PC-9 (cell line): ENCODE results near the gene ADAT3.

ENCODE experiments used
- EZH2 ChIP-seq: fragments of 200-600 bp; sonication (generic); IDR thresholded peaks from 2 replicates; pipeline ENCODE4 v1.8.0; 2017; ENCODE audit warnings: antibody characterized with exemption, low read depth
- TF ChIP-seq, protein P1 (sequence below): fragments of 200-600 bp; sonication (generic); conservative IDR thresholded peaks from 2 replicates; pipeline ENCODE4 v1.6.1; 2017; ENCODE audit warnings: mixed run types, antibody characterized with exemption, mild to moderate bottlenecking, moderate library complexity

DNA sequence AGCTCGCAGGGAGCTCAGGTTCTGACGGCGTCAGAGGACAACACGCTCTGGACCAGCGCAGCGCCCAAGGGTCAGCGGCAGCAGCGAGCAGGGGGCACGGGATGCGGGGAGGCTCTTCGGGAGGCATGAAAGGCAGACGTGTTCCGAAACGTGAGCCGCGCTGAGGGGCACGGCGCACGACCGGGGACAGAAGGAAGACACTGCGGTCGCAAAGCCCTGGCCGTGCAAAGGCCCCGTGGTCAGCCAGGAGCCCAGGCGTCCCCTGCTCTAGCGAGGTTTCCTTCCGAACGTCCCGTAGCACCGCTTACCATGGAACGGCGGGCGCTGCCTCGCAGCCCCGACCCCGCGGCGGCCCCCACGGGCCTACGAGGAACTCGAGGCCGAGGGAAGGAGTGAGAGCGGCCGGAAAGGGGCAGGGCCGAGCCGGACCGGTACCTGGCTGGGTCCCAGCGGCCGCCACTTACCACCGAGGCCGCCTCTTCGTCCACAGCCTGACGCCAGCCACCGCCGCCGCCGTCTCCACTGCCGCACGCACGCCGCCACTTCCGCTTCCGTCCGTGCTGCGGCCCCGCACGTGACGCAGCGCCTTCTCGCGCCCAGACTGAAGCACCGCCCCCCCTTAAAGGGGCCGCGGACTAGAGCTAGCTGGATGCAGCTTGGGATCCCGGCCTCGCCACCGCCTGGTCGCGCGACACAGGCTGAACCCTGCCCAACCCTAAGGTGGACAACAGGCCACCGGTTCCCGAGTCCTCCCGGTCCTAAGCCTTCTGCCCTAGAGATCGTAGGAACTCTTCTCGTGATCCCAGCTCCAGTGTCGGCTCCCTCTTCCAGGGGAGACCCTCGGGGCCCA, 29.3 kb upstream of the ADAT3 start:
- TF ChIP-seq, protein P1, sequence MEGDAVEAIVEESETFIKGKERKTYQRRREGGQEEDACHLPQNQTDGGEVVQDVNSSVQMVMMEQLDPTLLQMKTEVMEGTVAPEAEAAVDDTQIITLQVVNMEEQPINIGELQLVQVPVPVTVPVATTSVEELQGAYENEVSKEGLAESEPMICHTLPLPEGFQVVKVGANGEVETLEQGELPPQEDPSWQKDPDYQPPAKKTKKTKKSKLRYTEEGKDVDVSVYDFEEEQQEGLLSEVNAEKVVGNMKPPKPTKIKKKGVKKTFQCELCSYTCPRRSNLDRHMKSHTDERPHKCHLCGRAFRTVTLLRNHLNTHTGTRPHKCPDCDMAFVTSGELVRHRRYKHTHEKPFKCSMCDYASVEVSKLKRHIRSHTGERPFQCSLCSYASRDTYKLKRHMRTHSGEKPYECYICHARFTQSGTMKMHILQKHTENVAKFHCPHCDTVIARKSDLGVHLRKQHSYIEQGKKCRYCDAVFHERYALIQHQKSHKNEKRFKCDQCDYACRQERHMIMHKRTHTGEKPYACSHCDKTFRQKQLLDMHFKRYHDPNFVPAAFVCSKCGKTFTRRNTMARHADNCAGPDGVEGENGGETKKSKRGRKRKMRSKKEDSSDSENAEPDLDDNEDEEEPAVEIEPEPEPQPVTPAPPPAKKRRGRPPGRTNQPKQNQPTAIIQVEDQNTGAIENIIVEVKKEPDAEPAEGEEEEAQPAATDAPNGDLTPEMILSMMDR: no peak
- TF ChIP-seq EZH2: no peak
